Measurements from ENCODE around the gene HEMGN. TPM values are rescaled to one million over a fixed set of nuclear protein-coding genes. Genes with fewer than 3 reads are reported as not detected.

The HEMGN gene
- total and polyA plus RNA-seq, 2 experiments from 2014 or later: not detected

- no peak for TF ChIP-seq ETS1 (IDR thresholded peaks at IDR 0.05)
Observed at GRCh38 chr9:97908705-97909104, 29.3 kb downstream of the HEMGN start (continued).

GRCh38 chr9:97907632-97908031 is 30.3 kb downstream of the HEMGN start:
- peaks cover 6% of the 10 kb centered on the region; the same call in 2 of the 3 replicates for H3K36me3 Mint-ChIP-seq (ENCODE audit: low read depth)
- Histone ChIP-seq H3K9me2 (ENCODE audit: insufficient read depth) (no peaks in the 10 kb centered on the region), H3K4me2 (no peak overlapping the region), H3K27me3 (ENCODE audit: insufficient read depth) (no peaks in the 10 kb centered on the region), H3K36me3 (ENCODE audit: insufficient read depth) (no peaks in the 10 kb centered on the region; the same call in 1 of the 2 replicates), H2AFZ (no peak overlapping the region), H3K4me3 (no peak overlapping the region), H3K27ac (ENCODE audit: low read depth) (no peak overlapping the region), H3K79me2 (replicated peaks; ENCODE audit: insufficient read depth) (no peaks in the 10 kb centered on the region), H4K20me1 (replicated peaks; ENCODE audit: insufficient read depth) (no peaks in the 10 kb centered on the region; the same call in 1 of the 2 replicates), H3K4me1 (ENCODE audit: insufficient read depth) (no peaks in the 10 kb centered on the region), H3F3A (replicated peaks; ENCODE audit: low read depth) (no peaks in the 10 kb centered on the region)
- H3K9me3 Mint-ChIP-seq: no peaks in the 10 kb centered on the region
- no peak overlapping the region for H3K27ac Mint-ChIP-seq
- H3K4me3 Mint-ChIP-seq: no peak overlapping the region
- no peaks in the 10 kb centered on the region for H3K27me3 Mint-ChIP-seq (ENCODE audit: insufficient read depth, low read depth, poor library complexity)
- ATAC-seq: no peak
- DNase-seq (ENCODE audit: low spot score): no peak
- no peak for TF ChIP-seq CREB1 (CRISPR knock-in tag; IDR thresholded peaks at IDR 0.05; ENCODE audit: low read depth)
- no peaks in the 10 kb centered on the region for H3K4me1 Mint-ChIP-seq

GRCh38 chr9:97907046-97907445 is 30.9 kb downstream of the HEMGN start:
- Histone ChIP-seq H3K36me3 (ENCODE audit: insufficient read depth) (no peaks in the 10 kb centered on the region; the same call in 1 of the 2 replicates), H3K27me3 (ENCODE audit: insufficient read depth) (no peaks in the 10 kb centered on the region), H3K4me3 (no peak overlapping the region), H4K20me1 (replicated peaks; ENCODE audit: insufficient read depth) (no peaks in the 10 kb centered on the region; the same call in 1 of the 2 replicates), H3K9me2 (ENCODE audit: insufficient read depth) (no peaks in the 10 kb centered on the region), H3K27ac (ENCODE audit: low read depth) (no peak overlapping the region), H3K4me1 (ENCODE audit: insufficient read depth) (no peaks in the 10 kb centered on the region), H3K4me2 (no peak overlapping the region), H3F3A (replicated peaks; ENCODE audit: low read depth) (no peaks in the 10 kb centered on the region), H2AFZ (no peak overlapping the region), H3K79me2 (replicated peaks; ENCODE audit: insufficient read depth) (no peaks in the 10 kb centered on the region)
- no peaks in the 10 kb centered on the region for H3K9me3 Mint-ChIP-seq
- ATAC-seq: no peak
- H3K4me1 Mint-ChIP-seq: no peaks in the 10 kb centered on the region
- H3K4me3 Mint-ChIP-seq: no peak overlapping the region
- DNase-seq (ENCODE audit: low spot score): no peak
- no peak overlapping the region for H3K27ac Mint-ChIP-seq
- H3K27me3 Mint-ChIP-seq (ENCODE audit: insufficient read depth, low read depth, poor library complexity): no peaks in the 10 kb centered on the region
- peaks cover 6% of the 10 kb centered on the region; the same call in 2 of the 3 replicates for H3K36me3 Mint-ChIP-seq (ENCODE audit: low read depth)
- no peak for TF ChIP-seq EZH2phosphoT487 (IDR thresholded peaks at IDR 0.05; ENCODE audit: unreplicated experiment)
- TF ChIP-seq JUNB (IDR thresholded peaks at IDR 0.05; ENCODE audit: unreplicated experiment): no peak
- TF ChIP-seq NANOG (IDR thresholded peaks at IDR 0.05; ENCODE audit: borderline replicate concordance): no peak
- no peak for TF ChIP-seq POLR2AphosphoS5 (IDR thresholded peaks at IDR 0.05; ENCODE audit: low read depth)
- no peak for TF ChIP-seq STAT1 (IDR thresholded peaks at IDR 0.05; ENCODE audit: unreplicated experiment)
- no peak for TF ChIP-seq ZNF462 (CRISPR knock-in tag; IDR thresholded peaks at IDR 0.05)
- no peak for TF ChIP-seq CTCF (conservative IDR thresholded peaks at IDR 0.05; ENCODE audit: low read depth in 2 of 2)
